Heart left ventricle (tissue), 13 donors: ENCODE measurements around the gene OR2F1.
"Not testable (repeated sequence)": the region's sequence is repeated elsewhere in the genome, so short reads cannot be mapped to it uniquely, and the experiment has no call there.

Experiments
- POLR2A ChIP-seq, 2 donors: fragments of 450-650 bp; IDR thresholded peaks; one replicate each; pipeline ENCODE4 v1.6.1; 2017; ENCODE audit warnings: antibody characterized with exemption in 2 of 2, mild to moderate bottlenecking in 2 of 2, moderate library complexity in 2 of 2
- TF ChIP-seq, protein P1 (sequence below), 12 donors: fragments of 200-600 bp; sonication (generic) in 4 of 12; IDR thresholded peaks; one replicate each; pipeline versions ENCODE4 v1.5.0 to v1.8.0; 2018 to 2022; ENCODE audit warnings: antibody characterized with exemption in 12 of 12, mild to moderate bottlenecking in 5 of 12
- donor health status: ischemic (EF 13 %, LVEDD 7.1; RV severe dilation, severe dysfunction).
- donor health status: DM: no; HTN: yes; CAD: no.
- donor health status: DM: no; HTN: no; CAD: no.
- donor health status: ischemic (EF 25% LVEDD 6.9; RV normal size, moderate dysfunction).
- donor health status: ischemic (EF 25% LVEDD 5.7; RV mildly dilated, moderate dysfunction).
- donor health status: ischemic (EF 35%, LVEDD 5.7; RV mildly dilated, moderate dysfunction).
- donor health status: nonischemic (EF 11% LVEDD 7.7; RV severe dilation, severe dysfunction).
- donor health status: DM: yes; HTN: yes; CAD: no.
- donor health status: PGD.
- donor health status: ischemic (EF 29% LVEDD 5.4; RV normal size, mild dysfunction).
- donor health status: nonischemic (EF 23%, LVEDD 6.1; RV moderate dilation, normal function).

DNA sequence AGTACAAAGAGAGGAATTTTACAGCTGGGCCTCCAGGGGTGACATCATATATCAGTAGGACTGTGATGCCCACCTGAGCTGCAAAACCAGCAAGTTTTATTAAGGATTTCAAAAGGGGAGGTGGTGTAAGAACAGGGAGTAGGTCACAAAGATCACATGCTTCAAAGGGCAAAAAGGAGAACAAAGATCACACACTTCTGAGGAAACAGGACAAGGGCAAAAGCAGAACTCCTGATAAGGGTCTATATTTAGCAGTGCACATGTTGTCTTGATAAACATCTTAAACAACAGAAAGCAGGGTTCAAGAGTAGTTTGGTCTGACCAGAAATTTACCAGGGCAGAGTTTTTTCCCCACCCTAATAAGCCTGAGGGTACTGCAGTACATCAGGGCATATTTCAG lies 55.4 kb downstream of the OR2F1 start:
- TF ChIP-seq, protein P1, sequence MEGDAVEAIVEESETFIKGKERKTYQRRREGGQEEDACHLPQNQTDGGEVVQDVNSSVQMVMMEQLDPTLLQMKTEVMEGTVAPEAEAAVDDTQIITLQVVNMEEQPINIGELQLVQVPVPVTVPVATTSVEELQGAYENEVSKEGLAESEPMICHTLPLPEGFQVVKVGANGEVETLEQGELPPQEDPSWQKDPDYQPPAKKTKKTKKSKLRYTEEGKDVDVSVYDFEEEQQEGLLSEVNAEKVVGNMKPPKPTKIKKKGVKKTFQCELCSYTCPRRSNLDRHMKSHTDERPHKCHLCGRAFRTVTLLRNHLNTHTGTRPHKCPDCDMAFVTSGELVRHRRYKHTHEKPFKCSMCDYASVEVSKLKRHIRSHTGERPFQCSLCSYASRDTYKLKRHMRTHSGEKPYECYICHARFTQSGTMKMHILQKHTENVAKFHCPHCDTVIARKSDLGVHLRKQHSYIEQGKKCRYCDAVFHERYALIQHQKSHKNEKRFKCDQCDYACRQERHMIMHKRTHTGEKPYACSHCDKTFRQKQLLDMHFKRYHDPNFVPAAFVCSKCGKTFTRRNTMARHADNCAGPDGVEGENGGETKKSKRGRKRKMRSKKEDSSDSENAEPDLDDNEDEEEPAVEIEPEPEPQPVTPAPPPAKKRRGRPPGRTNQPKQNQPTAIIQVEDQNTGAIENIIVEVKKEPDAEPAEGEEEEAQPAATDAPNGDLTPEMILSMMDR (IDR thresholded peaks at IDR 0.05), result not testable (repeated sequence)
- TF ChIP-seq POLR2A (IDR thresholded peaks at IDR 0.05), result not testable (repeated sequence)
